ENCODE results near the gene GZMM.
A peak's percentile ranks its signal among the peaks of the same experiment; 100 is the strongest.

Gene GZMM

GRCh38 chr19:570937-571565 lies 27.2 kb downstream of the GZMM start (continued):
- TF ChIP-seq ZNF76 (tag by site-specific recombination; IDR thresholded peaks at IDR 0.05; ENCODE audit: borderline replicate concordance, low read depth) (peak; percentile 52; the same call in 1 of the 2 replicates), ZNF362 (tag by site-specific recombination; IDR thresholded peaks at IDR 0.05) (no peak), ZBTB11 (tag by site-specific recombination; conservative IDR thresholded peaks at IDR 0.05; ENCODE audit: low read depth) (0 out of 2 replicates have a peak, but pooled peaks have one; percentile 14), KLF8 (tag by site-specific recombination; IDR thresholded peaks at IDR 0.05) (peak; percentile 90), ZBTB6 (tag by site-specific recombination; IDR thresholded peaks at IDR 0.05) (no peak), ZNF654 (tag by site-specific recombination; IDR thresholded peaks at IDR 0.05; ENCODE audit: low read depth) (no peak), ZNF266 (tag by site-specific recombination; IDR thresholded peaks at IDR 0.05; ENCODE audit: low read depth) (no peak), ZNF16 (tag by site-specific recombination; IDR thresholded peaks at IDR 0.05; ENCODE audit: low read depth) (no peak), ZNF521 (tag by site-specific recombination; IDR thresholded peaks at IDR 0.05) (no peak), ZNF350 (tag by site-specific recombination; IDR thresholded peaks at IDR 0.05) (no peak), OVOL3 (tag by site-specific recombination; IDR thresholded peaks at IDR 0.05) (no peak), ZNF473 (tag by site-specific recombination; IDR thresholded peaks at IDR 0.05) (no peak), ZNF560 (tag by site-specific recombination; IDR thresholded peaks at IDR 0.05; ENCODE audit: borderline replicate concordance) (no peak), REST (tag by site-specific recombination; IDR thresholded peaks at IDR 0.05) (no peak), ZNF426 (tag by site-specific recombination; IDR thresholded peaks at IDR 0.05) (no peak), KLF9 (tag by site-specific recombination; IDR thresholded peaks at IDR 0.05; ENCODE audit: low read depth) (no peak), PATZ1 (tag by site-specific recombination; IDR thresholded peaks at IDR 0.05) (peak; percentile 86; the same call in 1 of the 2 replicates), EGR2 (tag by site-specific recombination; IDR thresholded peaks at IDR 0.05; ENCODE audit: low read depth) (no peak; the same call in 1 of the 2 replicates), ZFP69B (tag by site-specific recombination; IDR thresholded peaks at IDR 0.05) (no peak), SP3 (tag by site-specific recombination; IDR thresholded peaks at IDR 0.05) (no peak), ZNF423 (tag by site-specific recombination; IDR thresholded peaks at IDR 0.05) (no peak), YY2 (tag by site-specific recombination; IDR thresholded peaks at IDR 0.05) (no peak), ZBTB7A (tag by site-specific recombination; IDR thresholded peaks at IDR 0.05; ENCODE audit: low read depth) (no peak; the same call in 1 of the 2 replicates), ZNF510 (tag by site-specific recombination; IDR thresholded peaks at IDR 0.05; ENCODE audit: insufficient replicate concordance) (no peak), MEIS1 (CRISPR knock-in tag; IDR thresholded peaks at IDR 0.05; ENCODE audit: borderline replicate concordance) (no peak), ZNF155 (tag by site-specific recombination; IDR thresholded peaks at IDR 0.05) (no peak)
